Hepatocyte (in vitro differentiated cells): ENCODE measurements around the gene TMOD1. TPM values are rescaled to one million over a fixed set of nuclear protein-coding genes. Genes with fewer than 3 reads are reported as not detected.

Experiments
- DNase-seq: peaks from one replicate; pipeline ENCODE4 v3.0.0-alpha.2; 2016; ENCODE audit warnings: low spot score
- H2AFZ ChIP-seq: fragments of 200-600 bp; sonication (generic); 2 replicates; pipeline ENCODE4 v1.6.0; 2016; ENCODE audit warnings: antibody characterized with exemption, mild to moderate bottlenecking
- H3K27ac ChIP-seq: fragments of 200-600 bp; sonication (generic); 2 replicates; pipeline ENCODE4 v1.5.1; 2016; ENCODE audit warnings: mild to moderate bottlenecking
- H3K27me3 ChIP-seq: fragments of 200-600 bp; sonication (generic); 2 replicates; pipeline ENCODE4 v1.6.1; 2016
- H3K36me3 ChIP-seq: fragments of 200-600 bp; sonication (generic); replicated peaks from 2 replicates; pipeline ENCODE4 v1.5.1; 2016; ENCODE audit warnings: low read depth; ENCODE audit not compliant: insufficient read depth
- H3K4me1 ChIP-seq: fragments of 200-600 bp; sonication (generic); 2 replicates; pipeline ENCODE4 v1.5.1; 2016; ENCODE audit warnings: mild to moderate bottlenecking, moderate library complexity; ENCODE audit not compliant: insufficient read depth
- H3K4me2 ChIP-seq: fragments of 200-600 bp; sonication (generic); 2 replicates; pipeline ENCODE4 v1.6.0; 2016
- H3K4me3 ChIP-seq: fragments of 200-600 bp; sonication (generic); 2 replicates; pipeline ENCODE4 v1.5.1; 2016; ENCODE audit warnings: mild to moderate bottlenecking
- H3K79me2 ChIP-seq: fragments of 200-600 bp; sonication (generic); 2 replicates; pipeline ENCODE4 v1.6.0; 2017; ENCODE audit warnings: mild to moderate bottlenecking
- H3K9me2 ChIP-seq: fragments of 200-600 bp; sonication (generic); replicated peaks from 2 replicates; pipeline ENCODE4 v1.6.0; 2017; ENCODE audit warnings: mild to moderate bottlenecking; ENCODE audit not compliant: insufficient read depth
- H3K9me3 ChIP-seq: fragments of 200-600 bp; sonication (generic); 2 replicates; pipeline ENCODE4 v1.5.1; 2016; ENCODE audit warnings: low read depth, mild to moderate bottlenecking
- H4K20me1 ChIP-seq: fragments of 200-600 bp; sonication (generic); 2 replicates; pipeline ENCODE4 v1.6.0; 2016; ENCODE audit warnings: mild to moderate bottlenecking; ENCODE audit not compliant: insufficient read depth, poor library complexity, severe bottlenecking
- EZH2 ChIP-seq: fragments of 200-600 bp; sonication (generic); IDR thresholded peaks from 2 replicates; pipeline ENCODE4 v1.6.1; 2016; ENCODE audit warnings: antibody characterized with exemption, mild to moderate bottlenecking, borderline replicate concordance
- EZH2phosphoT487 ChIP-seq: fragments of 200-600 bp; sonication (generic); IDR thresholded peaks from one replicate; pipeline ENCODE4 v1.6.1; 2018; ENCODE audit warnings: antibody characterized with exemption, mild to moderate bottlenecking, low read depth, moderate library complexity; ENCODE audit not compliant: unreplicated experiment, severe bottlenecking
- WGBS: methylation state at CpG from one replicate; pipeline ENCODE4 v1.1.6; 2016; ENCODE audit warnings: low lambda C conversion rate; ENCODE audit errors: missing lambda C conversion rate; 5-methylcytosine and 5-hydroxymethylcytosine counted together
- polyA plus RNA-seq: library from polyadenylated mRNA; unstranded; fragments of >200 nt; fragmentation: Nextera tagmentation; extraction: Ambion mirVana; gene quantifications from 2 replicates; pipeline ENCODE4 v1.2.1, GENCODE V29; 2016
- total RNA-seq: library from RNA; depleted of rRNA; stranded (reverse); fragments of >200 nt; gene quantifications from 2 replicates; pipeline ENCODE4 v1.2.3, GENCODE V29; 2014
- TF ChIP-seq, protein P1 (sequence below): fragments of 200-600 bp; sonication (generic); IDR thresholded peaks from 2 replicates; pipeline ENCODE4 v1.5.1; 2016; ENCODE audit warnings: antibody characterized with exemption, mild to moderate bottlenecking; ENCODE audit not compliant: poor library complexity

TMOD1 gene
- total and polyA plus RNA-seq, 2 experiments from 2014 or later: 0.47 to 3.5 TPM

DNA sequence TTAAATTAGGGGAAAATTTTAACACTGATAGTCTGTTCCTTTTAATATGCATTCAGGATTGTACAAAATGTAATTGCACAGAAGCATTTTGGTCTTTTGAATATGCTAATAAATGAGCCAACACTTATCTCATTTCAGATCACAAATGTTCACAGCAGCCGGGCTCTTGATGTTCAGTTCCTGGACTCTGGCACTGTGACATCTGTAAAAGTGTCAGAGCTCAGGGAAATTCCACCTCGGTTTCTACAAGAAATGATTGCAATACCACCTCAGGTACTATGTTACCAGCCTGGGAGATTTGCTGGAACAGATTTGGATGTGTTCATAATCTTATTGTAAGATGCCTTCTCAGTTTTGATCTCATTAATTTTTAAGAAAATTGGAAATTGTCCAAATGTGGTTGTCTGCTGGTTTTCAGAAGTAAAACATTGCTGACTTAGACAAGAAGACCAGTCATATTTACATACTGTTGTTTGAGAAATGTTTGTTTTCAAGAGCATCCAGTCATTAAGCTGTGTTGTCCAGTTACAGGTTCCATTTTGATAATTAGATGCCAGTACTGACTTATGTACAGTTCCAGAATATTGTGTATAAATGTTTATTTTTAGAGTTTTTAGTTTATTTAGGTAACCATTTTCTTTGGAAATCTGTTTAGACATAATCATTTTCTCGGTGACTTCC lies 23.0 kb upstream of the TMOD1 start:
- Histone ChIP-seq H3K27me3 (no peaks in the 10 kb centered on the region), H4K20me1 (no peaks in the 10 kb centered on the region), H3K36me3 (no peaks in the 10 kb centered on the region), H3K27ac (peak overlapping the region; percentile 35), H3K9me2 (no peaks in the 10 kb centered on the region), H2AFZ (no peak overlapping the region), H3K4me2 (no peak overlapping the region), H3K4me3 (no peak overlapping the region), H3K9me3 (no peaks in the 10 kb centered on the region), H3K4me1 (no peaks in the 10 kb centered on the region), H3K79me2 (no peaks in the 10 kb centered on the region)
- WGBS: 60% methylated on average over 3 of the region's 3 CpGs
- TF ChIP-seq EZH2 (no peak), EZH2phosphoT487 (no peak)
- TF ChIP-seq, protein P1, sequence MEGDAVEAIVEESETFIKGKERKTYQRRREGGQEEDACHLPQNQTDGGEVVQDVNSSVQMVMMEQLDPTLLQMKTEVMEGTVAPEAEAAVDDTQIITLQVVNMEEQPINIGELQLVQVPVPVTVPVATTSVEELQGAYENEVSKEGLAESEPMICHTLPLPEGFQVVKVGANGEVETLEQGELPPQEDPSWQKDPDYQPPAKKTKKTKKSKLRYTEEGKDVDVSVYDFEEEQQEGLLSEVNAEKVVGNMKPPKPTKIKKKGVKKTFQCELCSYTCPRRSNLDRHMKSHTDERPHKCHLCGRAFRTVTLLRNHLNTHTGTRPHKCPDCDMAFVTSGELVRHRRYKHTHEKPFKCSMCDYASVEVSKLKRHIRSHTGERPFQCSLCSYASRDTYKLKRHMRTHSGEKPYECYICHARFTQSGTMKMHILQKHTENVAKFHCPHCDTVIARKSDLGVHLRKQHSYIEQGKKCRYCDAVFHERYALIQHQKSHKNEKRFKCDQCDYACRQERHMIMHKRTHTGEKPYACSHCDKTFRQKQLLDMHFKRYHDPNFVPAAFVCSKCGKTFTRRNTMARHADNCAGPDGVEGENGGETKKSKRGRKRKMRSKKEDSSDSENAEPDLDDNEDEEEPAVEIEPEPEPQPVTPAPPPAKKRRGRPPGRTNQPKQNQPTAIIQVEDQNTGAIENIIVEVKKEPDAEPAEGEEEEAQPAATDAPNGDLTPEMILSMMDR: no peak
- peak; percentile 52 for DNase-seq

DNA sequence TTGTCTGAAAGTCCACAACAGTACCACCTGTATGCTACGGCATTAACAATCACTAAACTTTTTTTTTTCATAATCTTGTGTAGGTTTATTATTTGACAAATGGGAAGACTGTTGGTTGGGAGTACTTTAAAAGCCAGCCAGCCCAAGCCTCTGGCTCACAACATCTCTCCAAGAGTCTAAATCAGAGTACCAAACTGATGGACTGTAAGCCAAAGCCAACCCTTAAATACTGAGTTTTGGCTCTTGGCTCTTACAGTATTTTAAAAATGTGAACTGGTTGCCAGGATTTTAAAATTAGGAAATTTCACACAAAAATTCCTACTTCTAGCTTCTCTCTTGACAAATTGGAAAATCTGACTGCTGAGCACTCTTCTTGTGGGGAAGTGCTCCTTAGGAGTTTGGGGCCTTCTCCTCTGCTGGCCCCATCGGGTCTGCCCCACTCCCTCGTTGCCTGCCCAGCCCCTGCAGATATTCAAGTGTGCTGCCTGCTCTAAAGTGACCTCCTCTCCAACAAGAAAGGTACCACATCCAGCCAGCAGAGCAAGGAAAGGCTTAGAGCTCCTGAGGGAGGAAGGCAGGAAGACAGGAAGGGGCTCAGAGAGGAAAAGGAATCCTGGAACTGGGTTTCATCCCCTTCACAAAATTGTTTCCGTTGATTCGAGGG lies 21.8 kb upstream of the TMOD1 start:
- Histone ChIP-seq H3K4me2 (no peak overlapping the region), H4K20me1 (no peaks in the 10 kb centered on the region), H3K27ac (no peak overlapping the region), H3K4me3 (no peak overlapping the region), H3K36me3 (no peaks in the 10 kb centered on the region), H3K9me2 (no peaks in the 10 kb centered on the region), H3K9me3 (no peaks in the 10 kb centered on the region), H2AFZ (no peak overlapping the region), H3K27me3 (no peaks in the 10 kb centered on the region), H3K4me1 (no peaks in the 10 kb centered on the region), H3K79me2 (no peaks in the 10 kb centered on the region)
- TF ChIP-seq, protein P1: no peak
- TF ChIP-seq EZH2phosphoT487: no peak
- no peak for TF ChIP-seq EZH2
- WGBS: 86% methylated on average over 5 of the region's 5 CpGs
- no peak for DNase-seq

DNA sequence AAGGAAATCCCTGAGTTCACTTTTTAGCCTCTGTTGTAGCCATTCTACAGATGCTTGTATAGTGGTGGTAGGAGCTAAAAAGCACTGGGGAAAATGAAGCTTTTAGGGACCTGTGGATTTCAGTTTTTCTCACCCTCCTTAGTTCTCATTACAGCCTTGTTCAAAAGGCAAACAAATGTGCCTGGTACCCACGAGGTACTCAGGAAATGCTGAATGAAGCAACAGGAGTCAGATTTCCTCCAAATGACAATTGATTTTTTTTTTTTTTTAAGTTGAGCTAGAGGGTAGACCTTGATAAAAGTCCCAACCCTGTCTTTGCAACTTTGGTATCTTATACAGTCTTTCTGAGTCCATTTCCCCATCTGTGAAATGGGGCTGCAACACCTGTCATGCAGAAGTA lies 21.3 kb upstream of the TMOD1 start:
- H3K4me1 ChIP-seq: no peaks in the 10 kb centered on the region
- H3K27me3 ChIP-seq: no peaks in the 10 kb centered on the region
- H2AFZ ChIP-seq: no peak overlapping the region
- no peaks in the 10 kb centered on the region for H3K79me2 ChIP-seq
- H3K36me3 ChIP-seq: no peaks in the 10 kb centered on the region
- no peak overlapping the region for H3K4me2 ChIP-seq
- no peak overlapping the region for H3K4me3 ChIP-seq
- H3K27ac ChIP-seq: no peak overlapping the region
- H3K9me2 ChIP-seq: no peaks in the 10 kb centered on the region
- H3K9me3 ChIP-seq: no peaks in the 10 kb centered on the region
- DNase-seq: no peak
- 35% methylated on average over 1 of the region's 1 CpG for WGBS
- no peaks in the 10 kb centered on the region for H4K20me1 ChIP-seq
- TF ChIP-seq EZH2: no peak
- TF ChIP-seq, protein P1: no peak
- TF ChIP-seq EZH2phosphoT487: no peak
